Measurements from ENCODE around the gene RARRES2.

The RARRES2 gene

DNA sequence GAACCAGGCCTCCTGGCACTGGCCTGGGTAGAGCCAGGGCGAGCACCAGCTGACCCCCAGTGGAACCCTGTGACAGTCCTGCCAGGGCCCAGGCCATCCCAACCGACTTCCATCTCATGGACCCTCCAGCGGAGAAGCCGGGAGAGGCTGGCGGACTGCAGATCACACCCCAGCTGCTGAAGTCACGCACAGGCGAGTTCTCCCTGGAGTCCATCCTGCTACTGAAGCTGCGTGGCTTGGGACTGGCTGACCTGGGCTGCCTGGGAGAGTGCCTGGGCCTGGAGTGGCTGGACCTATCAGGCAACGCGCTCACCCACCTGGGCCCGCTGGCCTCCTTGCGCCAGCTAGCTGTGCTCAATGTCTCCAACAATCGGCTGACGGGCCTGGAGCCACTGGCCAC, 4.7 kb downstream of the RARRES2 start:
- no peak for DNase-seq (ENCODE audit: low spot score)

DNA sequence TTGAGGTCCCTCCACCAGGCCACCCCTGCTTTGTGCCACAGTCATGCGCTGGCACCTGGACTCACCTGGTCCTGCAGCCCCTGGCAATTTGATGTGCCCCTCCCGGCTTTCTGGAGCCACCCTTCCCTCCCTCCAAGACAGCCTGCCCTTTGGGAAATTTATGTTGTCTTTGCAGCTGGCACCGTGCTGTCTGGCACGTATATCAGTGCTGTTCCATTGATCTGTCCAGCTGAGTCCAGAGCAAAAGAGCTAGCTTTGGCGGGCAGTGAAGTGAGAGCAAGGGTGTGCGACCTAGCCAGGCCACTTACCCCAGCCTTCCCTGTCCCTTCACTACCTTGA, 5.7 kb downstream of the RARRES2 start:
- DNase-seq (ENCODE audit: low spot score): no peak

DNA sequence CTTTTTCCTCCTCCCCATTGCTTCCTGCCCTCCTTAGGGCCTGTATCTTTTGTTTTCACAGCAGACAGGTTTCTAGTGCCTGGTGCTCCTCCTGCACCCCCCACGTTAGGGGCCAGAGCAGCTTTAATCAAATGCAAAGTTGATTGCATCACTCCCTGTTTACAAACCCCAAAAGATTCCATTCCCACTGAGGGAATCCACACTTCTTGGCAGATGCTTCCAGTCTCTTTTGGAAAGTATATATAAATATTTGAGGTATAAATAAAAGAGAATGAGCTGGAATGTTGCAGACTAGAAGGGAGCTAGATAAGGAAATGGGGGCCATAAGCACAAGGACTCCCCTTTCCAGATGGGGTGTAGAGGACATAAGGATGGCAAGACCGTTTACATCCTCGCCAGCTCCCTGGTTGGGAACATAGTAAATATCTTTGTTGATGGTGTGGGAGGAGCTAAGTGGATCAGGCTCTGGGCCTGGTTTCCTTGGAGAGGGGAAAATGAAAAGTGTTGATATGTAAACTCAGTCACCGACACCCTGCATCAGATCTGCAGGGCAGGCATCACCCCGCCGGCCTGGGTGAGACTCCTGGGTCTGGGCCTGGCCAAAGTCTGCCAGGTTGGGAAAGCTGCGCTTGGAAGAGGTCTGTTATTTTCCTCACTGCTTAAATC, 6.2 kb downstream of the RARRES2 start:
- no peak for DNase-seq (ENCODE audit: low spot score)

DNA sequence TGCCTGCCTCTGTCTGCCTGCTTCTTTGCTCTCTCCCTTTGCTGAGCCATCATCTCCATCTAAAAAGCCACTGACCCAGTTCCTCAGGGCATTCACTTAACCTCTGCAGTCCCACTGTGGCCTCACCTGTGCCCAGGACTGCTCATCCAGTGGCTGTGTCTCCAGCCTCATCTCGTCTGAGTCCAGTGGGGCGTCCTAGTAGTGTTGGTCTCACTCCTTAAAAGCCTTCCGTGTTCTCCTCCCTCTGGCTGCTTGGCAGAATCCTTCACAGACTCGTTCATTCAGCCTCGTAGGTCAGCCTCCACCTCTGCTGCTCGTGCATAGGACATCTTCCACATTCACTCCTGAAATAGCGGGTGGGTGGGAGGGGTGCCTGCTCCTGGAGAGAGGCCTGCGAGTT, 7.3 kb downstream of the RARRES2 start:
- no peak for DNase-seq (ENCODE audit: low spot score)

DNA sequence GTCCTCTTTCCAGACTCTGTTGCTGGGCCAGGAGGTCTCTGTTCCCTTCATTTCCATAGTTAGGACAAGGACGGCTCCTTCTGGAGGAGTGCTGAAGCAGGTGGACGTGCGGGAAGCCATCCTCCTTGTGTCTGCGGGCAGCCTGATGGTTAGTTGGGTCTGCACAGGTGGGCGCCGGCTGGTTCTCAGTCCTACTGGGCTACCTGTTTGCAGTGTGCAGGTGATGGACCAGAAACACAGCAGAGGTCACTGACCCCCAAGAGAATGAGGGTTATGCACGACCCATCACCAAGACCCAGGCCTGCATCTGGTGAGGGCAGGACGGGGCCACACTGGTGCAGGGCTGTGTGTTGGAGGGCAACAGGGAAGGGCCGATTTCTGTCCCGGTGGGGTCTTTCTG, 7.8 kb downstream of the RARRES2 start:
- no peak for DNase-seq (ENCODE audit: low spot score)

DNA sequence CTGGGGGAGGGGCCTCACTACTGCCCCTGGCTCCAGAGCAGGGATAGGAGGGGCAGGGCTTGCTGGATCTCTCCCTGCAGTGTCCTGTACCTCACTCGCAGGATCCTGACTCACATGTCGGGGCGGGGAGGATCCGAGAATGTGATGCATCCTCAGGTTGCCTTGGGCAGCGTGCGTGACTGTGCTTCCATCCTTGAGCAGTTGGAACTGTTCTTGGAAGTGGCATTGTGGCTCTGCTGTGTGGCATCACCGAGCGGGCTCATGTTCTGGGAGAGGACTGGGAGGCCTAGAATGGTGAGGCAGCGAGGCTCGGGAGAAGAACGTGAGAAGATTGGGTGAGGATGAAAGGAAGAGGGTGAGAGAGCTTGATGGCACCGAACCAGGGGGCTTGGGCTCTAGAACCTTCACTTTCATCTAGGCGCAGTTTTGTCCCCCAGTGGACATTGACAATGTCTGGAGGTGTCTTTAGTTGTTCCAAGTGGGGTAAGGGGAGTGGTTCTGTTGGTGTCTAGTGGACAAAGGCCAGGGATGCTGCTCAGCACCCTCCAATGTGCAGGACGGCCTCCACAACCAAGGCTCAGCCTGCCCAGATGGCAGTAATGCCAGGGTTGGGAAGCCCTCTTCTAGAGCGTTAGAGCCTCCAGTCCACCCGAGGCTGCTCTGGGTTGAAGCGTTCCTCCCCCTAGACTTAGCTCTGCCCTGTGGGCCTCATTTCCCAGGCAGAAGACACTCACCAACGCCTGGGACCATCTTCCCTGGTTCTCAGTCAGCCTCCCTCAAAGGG, 8.4 kb downstream of the RARRES2 start:
- no peak for DNase-seq (ENCODE audit: low spot score)

DNA sequence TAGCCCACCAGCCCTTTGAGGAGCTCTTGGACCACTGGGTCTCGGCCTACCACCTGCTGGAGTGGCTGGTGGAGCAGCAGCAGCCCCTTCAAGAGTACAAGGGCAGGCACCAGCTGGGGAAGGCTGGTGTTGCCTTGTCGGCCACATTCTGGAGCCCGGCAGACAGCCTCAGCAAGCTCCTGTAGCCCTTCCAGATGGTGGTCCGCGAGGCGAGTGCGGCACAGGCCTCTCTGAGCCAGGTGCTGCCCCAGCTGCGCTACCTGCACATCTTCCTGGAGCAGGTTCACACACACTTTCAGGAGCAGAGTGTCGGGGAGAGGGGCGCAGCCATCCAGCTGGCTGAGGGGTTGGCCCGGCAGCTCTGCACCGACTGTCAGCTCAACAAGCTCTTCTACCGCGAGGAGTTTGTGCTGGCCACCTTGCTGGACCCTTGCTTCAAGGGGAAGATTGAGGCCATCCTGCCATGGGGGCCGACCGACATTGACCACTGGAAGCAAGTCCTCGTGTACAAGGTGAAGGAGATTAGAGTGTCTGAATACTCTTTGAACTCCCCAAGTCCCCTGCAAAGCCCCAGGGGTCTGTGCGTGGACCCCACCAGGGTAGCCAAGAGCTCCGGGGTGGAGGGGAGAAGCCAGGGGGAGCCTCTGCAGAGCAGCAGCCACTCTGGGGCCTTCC, 11.1 kb downstream of the RARRES2 start:
- DNase-seq (ENCODE audit: low spot score): no peak

DNA sequence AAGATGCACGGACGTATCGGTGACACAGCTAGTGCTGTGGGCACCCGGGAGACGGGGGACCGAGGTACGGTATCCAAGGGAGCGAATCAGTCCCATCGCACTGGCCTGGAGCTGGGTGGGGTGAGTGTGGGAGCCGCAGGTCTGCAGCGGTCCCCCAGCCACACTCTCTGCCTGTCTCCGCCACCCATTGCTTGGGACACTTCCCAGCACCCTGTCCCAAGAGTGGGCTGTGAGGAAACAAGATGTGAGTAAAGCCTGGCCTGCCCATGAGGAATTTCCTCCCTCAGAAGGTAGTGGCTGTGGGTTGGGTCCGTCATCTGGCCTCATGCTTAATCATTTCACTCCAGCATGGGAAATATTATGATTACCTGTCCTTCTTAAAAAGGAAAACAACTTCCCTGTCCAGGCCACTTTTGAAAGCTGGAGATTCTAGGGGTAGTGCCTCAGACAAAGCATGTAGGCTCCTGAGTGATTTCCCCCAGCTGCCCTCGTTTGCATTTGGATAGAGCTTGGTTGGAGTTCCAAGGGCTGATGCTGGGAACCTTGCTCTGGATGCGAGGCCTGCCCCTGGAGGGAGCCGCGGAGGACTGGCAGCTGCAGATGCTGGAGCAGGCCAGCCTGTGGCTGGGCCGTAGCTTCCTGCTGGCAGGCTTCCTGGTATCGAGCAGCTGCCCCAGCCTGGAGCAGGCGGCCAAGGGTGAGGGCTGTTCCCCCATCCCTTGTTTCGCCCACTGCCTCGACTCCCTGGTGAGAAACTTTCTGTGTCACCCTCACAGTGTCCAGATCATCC, 11.9 kb downstream of the RARRES2 start:
- no peak for DNase-seq (ENCODE audit: low spot score)

DNA sequence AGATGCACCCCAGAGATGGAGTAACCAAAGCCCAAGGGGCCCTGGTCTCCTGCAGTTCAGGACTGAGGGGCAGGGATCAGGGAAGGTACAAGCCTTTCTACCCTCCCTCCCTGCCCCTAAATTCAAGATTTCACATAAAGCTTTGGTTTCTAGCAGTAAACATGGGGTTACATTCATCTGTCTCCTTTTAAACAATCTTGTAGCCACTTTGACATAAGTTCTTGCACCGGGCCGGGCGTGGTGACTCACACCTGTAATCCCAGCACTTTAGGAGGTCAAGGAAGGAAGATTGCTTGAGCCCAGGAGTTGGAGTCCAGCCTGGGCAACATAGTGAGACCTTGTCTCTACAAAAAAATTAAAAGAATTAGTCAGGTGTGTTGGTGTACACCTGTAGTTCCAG, 14.1 kb downstream of the RARRES2 start:
- no peak for DNase-seq (ENCODE audit: low spot score)

DNA sequence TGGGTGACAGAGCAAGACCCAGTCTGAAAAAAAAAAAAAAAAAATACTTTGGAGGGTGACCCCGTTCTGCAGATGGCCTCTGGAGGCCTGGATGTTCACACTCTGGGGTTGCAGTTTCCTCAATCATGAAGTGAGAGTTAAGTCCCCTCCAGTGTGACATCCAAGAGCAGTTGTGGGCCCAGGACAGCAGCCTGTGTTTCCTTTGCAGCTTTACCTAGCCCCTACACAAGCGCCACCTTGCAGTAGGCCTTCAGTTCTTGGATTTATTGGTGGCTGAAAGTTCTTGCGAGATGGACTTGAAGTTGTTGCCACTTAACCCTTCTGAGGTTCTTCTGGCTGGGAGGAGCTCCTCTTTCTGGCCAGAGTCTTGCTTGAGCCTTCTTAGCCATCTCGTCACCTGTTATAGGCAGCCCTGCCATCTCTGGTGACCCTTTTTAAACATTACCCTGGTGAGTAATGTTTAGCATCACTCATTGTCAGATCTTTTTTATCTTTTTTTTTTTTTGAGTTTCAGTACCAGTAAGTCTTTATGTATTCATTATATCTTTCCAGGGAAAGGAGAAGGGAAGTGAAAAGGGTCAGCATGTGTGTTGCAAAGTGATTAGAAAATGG, 14.7 kb downstream of the RARRES2 start:
- DNase-seq (ENCODE audit: low spot score): no peak

DNA sequence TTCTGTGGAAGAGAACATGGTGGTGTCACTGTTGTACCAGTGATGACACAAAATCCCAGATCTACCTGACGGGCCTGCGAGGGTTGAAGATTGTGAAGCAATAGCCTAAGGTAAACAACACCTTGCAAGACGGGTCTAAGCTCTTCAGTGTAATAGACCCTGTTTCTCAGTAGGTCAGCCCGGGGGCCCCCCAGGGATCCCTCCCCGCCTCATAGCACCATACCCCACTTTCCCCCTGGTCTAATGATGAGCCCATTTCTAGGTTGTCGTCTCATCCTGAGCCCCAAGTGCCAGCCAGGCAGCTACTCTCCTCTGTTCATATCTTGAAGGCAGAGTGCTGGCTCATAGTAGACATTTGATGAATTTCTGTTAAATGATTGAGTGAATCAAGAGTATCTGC, 15.5 kb downstream of the RARRES2 start:
- DNase-seq (ENCODE audit: low spot score): no peak

DNA sequence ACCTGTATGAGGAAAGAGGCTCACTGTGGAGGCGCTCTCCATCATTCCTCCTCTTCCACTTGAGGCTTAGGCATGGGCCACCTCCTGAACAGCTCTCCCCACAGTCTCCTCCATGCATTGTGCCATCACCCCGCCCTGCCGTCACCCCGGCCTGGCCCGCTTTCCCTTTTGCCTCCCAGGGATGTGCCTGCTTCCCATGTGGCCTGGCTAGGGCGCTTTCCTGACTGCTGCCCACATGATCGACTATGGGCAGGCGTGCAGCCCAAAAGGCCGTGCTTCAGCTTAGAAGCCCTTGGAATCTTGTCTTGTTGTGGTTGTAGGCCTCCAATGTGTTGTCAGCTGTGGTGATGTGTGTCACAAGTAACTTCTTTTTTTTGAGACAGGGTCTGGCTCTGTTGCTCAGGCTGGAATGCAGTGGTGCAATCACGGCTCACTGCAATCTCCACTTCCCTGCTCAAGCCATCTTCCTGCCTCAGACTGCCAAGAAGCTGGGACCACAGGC, 16.3 kb downstream of the RARRES2 start:
- no peak for DNase-seq (ENCODE audit: low spot score)

DNA sequence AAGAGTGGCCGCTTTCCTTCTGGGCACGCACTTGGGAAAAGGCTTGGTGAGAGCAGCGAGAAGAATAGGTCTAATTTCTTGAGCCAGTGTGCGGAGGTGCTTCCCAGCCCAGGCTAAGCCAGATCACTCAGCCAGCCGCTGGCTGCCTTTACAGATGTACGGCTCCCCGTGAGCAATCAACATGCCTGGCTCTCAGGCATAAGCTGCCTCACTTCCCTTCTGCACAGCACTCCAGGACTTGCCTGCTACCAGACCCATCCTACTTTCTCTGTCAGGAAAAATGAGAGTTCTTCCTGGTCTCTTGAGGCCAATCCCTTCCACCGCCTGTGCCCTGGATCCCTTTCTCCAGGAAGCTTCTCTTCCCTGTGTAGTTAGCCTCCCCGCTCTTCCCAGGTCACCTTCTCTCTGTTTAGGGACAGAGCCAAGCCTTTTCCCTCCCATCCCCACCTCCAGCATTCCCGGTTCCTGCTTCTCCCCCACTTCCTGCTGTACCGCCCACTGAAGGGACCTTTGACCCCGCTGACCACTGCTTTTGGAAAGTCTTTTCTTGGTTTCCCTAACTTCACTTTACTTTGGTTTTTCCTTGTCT, 17.0 kb downstream of the RARRES2 start:
- no peak for DNase-seq (ENCODE audit: low spot score)

DNA sequence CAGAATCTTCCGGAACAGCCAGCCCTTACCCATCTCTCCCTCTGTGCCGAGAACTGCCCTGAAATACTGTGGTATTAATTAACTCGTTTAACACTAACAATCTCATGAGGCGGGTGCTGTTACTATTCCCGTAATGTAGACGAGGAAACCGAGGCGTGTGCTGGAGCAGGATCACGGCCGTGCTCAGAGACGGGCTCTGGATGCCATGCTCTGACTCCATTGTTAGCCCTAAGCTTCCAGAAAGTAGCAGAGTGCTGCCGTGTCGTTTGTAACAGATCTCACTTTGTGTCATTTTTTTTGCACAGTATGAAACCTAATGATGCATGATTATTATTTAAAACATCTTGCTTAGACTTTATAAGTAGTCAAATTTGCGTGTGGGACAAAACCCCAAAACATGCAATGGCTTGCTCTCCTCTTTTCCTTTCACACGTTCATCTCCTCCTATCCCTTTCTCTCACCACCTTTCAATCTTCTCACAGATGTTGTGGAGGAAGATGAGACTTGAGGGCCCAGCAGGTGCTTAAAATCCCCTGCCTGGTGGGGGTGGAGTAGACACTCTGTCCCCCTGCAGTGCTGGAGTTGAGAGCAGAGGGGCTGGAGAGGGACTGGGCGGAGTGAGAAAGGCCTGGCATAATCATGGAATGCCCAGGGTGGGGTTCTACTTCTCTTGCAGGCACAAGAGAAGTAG, 17.6 kb downstream of the RARRES2 start:
- no peak for DNase-seq (ENCODE audit: low spot score)

DNA sequence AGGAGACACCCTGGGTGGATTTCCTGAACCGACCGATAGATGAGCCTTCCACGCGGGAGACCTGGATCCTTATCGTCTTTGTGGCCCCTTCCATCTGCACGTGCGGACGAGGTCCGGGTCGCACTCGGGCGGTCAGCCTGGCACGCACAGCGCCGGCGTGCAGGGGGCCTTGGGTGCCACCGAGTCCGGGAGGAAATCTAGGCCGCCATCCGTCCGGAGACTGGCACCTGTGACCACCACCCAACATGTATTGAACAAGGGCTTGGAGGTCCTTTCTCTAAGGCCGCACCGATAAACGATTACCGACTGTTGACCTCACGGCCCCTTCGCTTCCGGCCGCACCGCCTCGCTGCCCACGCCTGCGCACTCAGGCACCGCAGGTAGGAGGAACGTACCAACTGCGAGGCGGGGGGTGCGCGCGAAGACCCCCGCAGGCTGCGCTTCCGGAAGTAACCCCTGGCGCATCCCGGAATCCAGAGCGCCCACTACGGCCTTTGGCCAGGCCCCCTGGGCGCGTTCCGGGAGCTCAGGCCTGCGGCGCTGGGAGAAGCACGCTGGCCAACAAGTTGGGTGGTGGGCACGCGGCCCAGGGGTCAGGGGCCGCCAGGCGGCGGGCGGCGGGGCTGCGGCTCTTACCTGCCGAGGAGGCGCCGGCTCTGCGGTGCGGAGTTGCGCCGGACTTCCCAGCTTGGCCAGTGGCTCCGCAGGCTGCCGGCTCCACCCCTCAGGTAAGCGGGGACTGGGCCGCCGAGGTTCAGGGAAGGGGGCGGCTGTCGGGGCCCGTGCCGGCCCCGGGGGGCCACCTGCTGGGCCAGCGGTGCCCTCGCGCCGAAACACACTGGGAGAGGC, 18.4 kb downstream of the RARRES2 start, which contains the start of the genes ACTR3C and LRRC61:
TSS of gene ACTR3C (minus strand) at position 713 of the 849 bp plus-strand sequence. CDS start 28,249 bp downstream, outside the sequence.
TSS of gene LRRC61 (plus strand) at position 523 of the 849 bp plus-strand sequence. CDS start 13,507 bp downstream, outside the sequence.
- peak; percentile 69 for DNase-seq (ENCODE audit: low spot score)

DNA sequence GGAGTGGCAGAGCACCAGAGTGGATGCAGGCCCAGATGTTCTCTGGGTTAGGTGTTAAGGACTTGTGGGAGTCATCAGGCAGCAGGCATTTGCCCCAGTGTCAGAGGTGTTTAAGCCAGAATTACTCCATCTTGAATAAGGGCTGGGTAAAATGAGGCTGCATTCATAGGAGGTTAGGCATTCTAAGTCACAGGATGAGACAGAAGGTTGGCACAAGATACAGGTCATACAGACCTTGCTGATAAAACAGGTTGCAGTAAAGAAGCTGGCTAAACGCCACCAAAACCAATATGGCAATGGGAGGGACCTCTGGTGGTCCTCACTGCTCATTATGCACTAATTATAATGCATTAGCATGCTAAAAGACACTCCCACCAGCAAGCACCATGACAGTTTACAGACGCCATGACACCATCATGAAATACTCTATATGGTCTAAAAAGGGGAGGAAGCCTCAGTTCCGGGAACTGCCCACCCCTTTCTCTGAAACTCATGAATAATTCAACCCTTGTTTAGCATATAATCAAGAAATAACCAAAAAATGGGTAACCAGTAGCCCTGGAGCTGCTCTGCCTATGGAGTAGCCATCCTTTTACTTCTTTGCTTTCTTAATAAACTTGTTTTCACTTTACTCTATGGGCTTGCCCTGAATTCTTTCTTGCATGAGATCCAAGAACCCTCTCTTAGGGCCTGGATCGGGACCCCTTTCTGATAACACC, 19.2 kb downstream of the RARRES2 start:
- DNase-seq (ENCODE audit: low spot score): peak; percentile 79

DNA sequence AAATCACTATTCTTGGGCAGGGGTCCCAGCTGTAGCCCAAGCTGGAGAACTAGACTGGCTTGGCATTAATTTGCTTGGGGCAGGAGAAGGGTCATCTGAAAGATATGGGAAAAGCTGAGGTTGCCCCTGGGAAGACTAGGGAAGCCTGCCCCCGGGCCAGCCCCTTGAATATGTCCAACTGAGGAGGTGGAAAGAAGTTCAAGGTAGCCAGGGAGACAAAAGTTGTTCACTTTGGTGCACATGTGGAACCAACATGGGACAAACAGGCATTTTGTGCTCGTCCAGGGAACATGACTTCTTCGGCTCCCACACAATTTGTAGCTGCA, 19.7 kb downstream of the RARRES2 start:
- no peak for DNase-seq (ENCODE audit: low spot score)

DNA sequence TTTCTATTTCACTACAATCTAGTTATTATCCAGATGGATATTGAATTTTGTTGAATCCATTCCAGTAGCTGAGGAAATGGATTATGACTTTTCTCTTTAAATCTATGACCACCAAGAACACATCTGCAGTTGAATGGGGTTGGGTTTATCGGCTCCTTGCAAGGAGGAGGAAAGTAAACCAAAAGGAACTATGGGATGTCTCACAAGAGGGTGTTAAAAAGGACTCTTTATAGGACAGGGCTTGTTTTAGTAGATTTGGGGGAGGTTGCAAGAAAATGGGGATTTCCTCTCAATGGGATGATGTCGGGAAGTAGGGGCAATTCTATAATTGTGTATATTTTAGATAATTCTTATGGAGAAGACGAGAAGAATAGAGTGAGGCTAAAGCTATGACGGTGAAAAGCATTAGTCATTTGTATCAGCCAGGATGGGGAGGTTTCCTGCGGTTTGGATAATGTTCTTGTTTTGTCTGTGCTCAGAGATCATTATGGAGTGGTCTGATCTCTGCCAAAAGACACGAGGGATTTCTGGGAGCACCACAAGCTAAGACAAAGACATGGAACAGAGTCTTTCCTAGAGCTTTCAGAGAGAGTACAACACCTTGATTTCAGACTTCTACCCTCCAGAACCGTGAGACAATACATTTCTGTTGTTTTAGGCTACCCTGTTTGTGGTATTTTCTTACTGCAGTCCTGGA, 23.5 kb downstream of the RARRES2 start:
- no peak for DNase-seq (ENCODE audit: low spot score)
